NCI-H774 (cell line): ENCODE results near the gene CREB3.

Experiments used
- DNase-seq: peaks from one replicate; lab custom pipeline; 2025; lab: John Stamatoyannopoulos, UW

The CREB3 gene

GRCh38 chr9:35727676-35728040 lies 4.8 kb upstream of the CREB3 start:
- no peak for DNase-seq

- no peak for DNase-seq
These were observed 4.2 kb upstream of the CREB3 start for GRCh38 chr9:35728041-35728971.

GRCh38 chr9:35729101-35729500 lies 3.4 kb upstream of the CREB3 start:
- no peak for DNase-seq

GRCh38 chr9:35729700-35730485 lies 2.6 kb upstream of the CREB3 start:
- DNase-seq: no peak

GRCh38 chr9:35730486-35730854 lies 2.0 kb upstream of the CREB3 start:
- no peak for DNase-seq

- no peak for DNase-seq
These were observed 866 bp upstream of the CREB3 start for GRCh38 chr9:35731415-35732184.

- no peak for DNase-seq
These were observed 505 bp downstream of the CREB3 start for GRCh38 chr9:35732800-35733541.

- DNase-seq: no peak
These were observed 1.6 kb downstream of the CREB3 start for GRCh38 chr9:35734096-35734495.

GRCh38 chr9:35736201-35736633 lies 3.8 kb downstream of the CREB3 start:
- peak; percentile 27 for DNase-seq

- no peak for DNase-seq
These were observed 4.7 kb downstream of the CREB3 start for GRCh38 chr9:35737143-35737542.

- no peak for DNase-seq
These were observed 5.7 kb downstream of the CREB3 start for GRCh38 chr9:35738186-35738585.

- DNase-seq: no peak
These were observed 6.5 kb downstream of the CREB3 start for GRCh38 chr9:35738924-35739323.

- DNase-seq: no peak
These were observed 7.8 kb downstream of the CREB3 start for GRCh38 chr9:35740243-35740642.

GRCh38 chr9:35741740-35742139 lies 9.3 kb downstream of the CREB3 start:
- no peak for DNase-seq

- no peak for DNase-seq
These were observed 11.0 kb downstream of the CREB3 start for GRCh38 chr9:35743452-35743851.

GRCh38 chr9:35743880-35744518 lies 11.5 kb downstream of the CREB3 start:
- DNase-seq: no peak

- no peak for DNase-seq
These were observed 13.1 kb downstream of the CREB3 start for GRCh38 chr9:35745569-35745968.

- no peak for DNase-seq
These were observed 14.1 kb downstream of the CREB3 start for GRCh38 chr9:35746583-35746982.

- no peak for DNase-seq
These were observed 15.9 kb downstream of the CREB3 start for GRCh38 chr9:35748242-35748857.

- peak; percentile 76 for DNase-seq
These were observed 16.5 kb downstream of the CREB3 start, which contains the start of the genes GBA2 and RGP1 for GRCh38 chr9:35748858-35749514. Gene GBA2 (minus strand): TSS chr9:35749228. CDS start chr9:35748704, 524 bp downstream. Gene RGP1 (plus strand): TSS chr9:35749287. CDS start chr9:35749756, 469 bp downstream.
